HepG2 (cell line): ENCODE measurements around the gene ZNF277. TPM values are rescaled to one million over a fixed set of nuclear protein-coding genes. Genes with fewer than 3 reads are reported as not detected.

Experiments used
- ATAC-seq: fragments of 200-7000 bp; cut with Tn5 transposase; 3 replicates; pipeline ENCODE4 v1.9.1; 2020; ENCODE audit warnings: mild to moderate bottlenecking, moderate library complexity
- BruUV-seq: library from RNA; stranded (reverse); fragments of 400-500 nt; replicated peaks from 2 replicates; lab custom pipeline; 2021; lab: Mats Ljungman, UMichigan
- CTCF ChIA-PET: fragments of 300-600 bp; formaldehyde crosslinking; extraction: SDS; loops from one replicate; lab custom pipeline; 2021; ENCODE audit warnings: low total read pairs, inconsistent platforms, low intra/inter-chr PET ratio; lab: Yijun Ruan, JAX
- POLR2A ChIA-PET: fragments of 350-600 bp; sonication (Branson Sonifier 250); formaldehyde crosslinking; loops from one replicate; lab custom pipeline; 2020; ENCODE audit warnings: antibody characterized with exemption, inconsistent platforms; lab: Yijun Ruan, JAX
- DNase-seq: peaks from one replicate; pipeline ENCODE4 v3.0.0-alpha.2; 2015; ENCODE audit warnings: low spot score
- FAIRE-seq: peaks from 3 replicates; lab custom pipeline; 2011; peaks lifted over from hg19 to GRCh38; lab: Jason Lieb, UNC
- H2AFZ ChIP-seq: one replicate; pipeline ENCODE4 v1.6.1; 2011; ENCODE audit warnings: low read length, inconsistent platforms
- H3K27ac ChIP-seq: fragments of 300-600 bp; 3 replicates; pipeline ENCODE4 v1.8.0; 2011; ENCODE audit warnings: mixed run types, mild to moderate bottlenecking, mixed read lengths, low read length, inconsistent platforms; ENCODE audit not compliant: insufficient read depth; ENCODE audit errors: extremely low read length
- H3K27me3 ChIP-seq, 2 experiments: fragments of 200-600 bp in 1 of 2; 2 replicates in 1 of 2; 3 replicates in 1 of 2; pipeline versions ENCODE4 v1.6.0 to v1.8.0; 2011; ENCODE audit warnings: low read length in 2 of 2, mild to moderate bottlenecking in 2 of 2, moderate library complexity in 2 of 2, inconsistent platforms in 1 of 2; ENCODE audit not compliant: insufficient read depth in 2 of 2, control insufficient read depth in 1 of 2
- H3K36me3 ChIP-seq, 2 experiments: fragments of 200-600 bp in 1 of 2; replicated peaks in 1 of 2; 2 replicates in 1 of 2; 3 replicates in 1 of 2; pipeline versions ENCODE4 v1.5.1 to v1.8.0; 2011; ENCODE audit warnings: low read length in 2 of 2, inconsistent platforms in 1 of 2; ENCODE audit not compliant: insufficient read depth in 2 of 2, control insufficient read depth in 1 of 2
- H3K4me1 ChIP-seq: 2 replicates; pipeline ENCODE4 v1.5.1; 2012; ENCODE audit warnings: low read length, inconsistent platforms; ENCODE audit not compliant: insufficient read depth
- H3K4me2 ChIP-seq: 2 replicates; pipeline ENCODE4 v1.6.0; 2011; ENCODE audit warnings: low read depth, low read length, inconsistent platforms
- H3K4me3 ChIP-seq, 3 experiments: fragments of 200-600 bp in 1 of 3; sonication (generic), shearing (Covaris generic) in 1 of 3; replicated peaks in 1 of 3; 2 replicates each; pipeline ENCODE4 v1.5.1; 2011 to 2016; ENCODE audit warnings: low read length in 3 of 3, inconsistent platforms in 2 of 3, low read depth in 2 of 3, mild to moderate bottlenecking in 2 of 3, control low read depth in 1 of 3, mixed read lengths in 1 of 3; ENCODE audit not compliant: insufficient read depth in 1 of 3
- H3K79me2 ChIP-seq: one replicate; pipeline ENCODE4 v1.6.1; 2011; ENCODE audit warnings: low read length, inconsistent platforms; ENCODE audit not compliant: insufficient read depth
- H3K9ac ChIP-seq: 2 replicates; pipeline ENCODE4 v1.6.0; 2011; ENCODE audit warnings: mild to moderate bottlenecking, low read depth, low read length, inconsistent platforms; ENCODE audit not compliant: insufficient read depth
- H3K9me3 ChIP-seq: 2 replicates; pipeline ENCODE4 v1.5.1; 2012; ENCODE audit warnings: mild to moderate bottlenecking, low read length
- H4K20me1 ChIP-seq: 2 replicates; pipeline ENCODE4 v1.6.0; 2011; ENCODE audit warnings: inconsistent platforms, mild to moderate bottlenecking, low read length, moderate library complexity; ENCODE audit not compliant: insufficient read depth
- ATF7-NPFF ChIP-seq: sonication (generic); formaldehyde crosslinking; IDR thresholded peaks from 2 replicates; pipeline ENCODE4 v1.8.1; 2023; ENCODE audit warnings: mild to moderate bottlenecking, low read depth, missing genetic modification reagents, moderate library complexity
- CEBPG ChIP-seq: IDR thresholded peaks from 2 replicates; pipeline ENCODE4 v1.6.1; 2016
- CREM ChIP-seq, 2 experiments: sonication (generic) in 1 of 2; formaldehyde crosslinking in 1 of 2; IDR thresholded peaks; 2 replicates each; pipeline versions ENCODE4 v1.4.0 to v1.6.1; 2016 to 2020; ENCODE audit warnings: antibody characterized with exemption in 1 of 2, mild to moderate bottlenecking in 1 of 2, missing genetic modification reagents in 1 of 2
- FOXO1 ChIP-seq: sonication (generic); formaldehyde crosslinking; IDR thresholded peaks from 2 replicates; pipeline ENCODE4 v1.4.0; 2020; ENCODE audit warnings: missing genetic modification reagents
- GABPB1 ChIP-seq: IDR thresholded peaks from 2 replicates; pipeline ENCODE4 v1.6.1; 2016; ENCODE audit warnings: mild to moderate bottlenecking, missing genetic modification reagents, moderate library complexity, missing compliant biosample characterization
- GMEB1 ChIP-seq: sonication (generic); formaldehyde crosslinking; IDR thresholded peaks from 2 replicates; pipeline ENCODE4 v1.5.1; 2020; ENCODE audit warnings: missing genetic modification reagents, mild to moderate bottlenecking, borderline replicate concordance
- HDAC6 ChIP-seq: fragments of 200-600 bp; sonication (generic); IDR thresholded peaks from 2 replicates; pipeline ENCODE4 v1.7.0; 2017; ENCODE audit warnings: mild to moderate bottlenecking, antibody characterized with exemption, low read length, low read depth
- HMG20B ChIP-seq: conservative IDR thresholded peaks from 2 replicates; pipeline ENCODE4 v1.6.1; 2016; ENCODE audit warnings: missing genetic modification reagents, missing compliant biosample characterization
- ISL2 ChIP-seq: sonication (generic); formaldehyde crosslinking; IDR thresholded peaks from 2 replicates; pipeline ENCODE4 v1.5.0; 2020; ENCODE audit warnings: missing genetic modification reagents
- MED13 ChIP-seq: sonication (generic); formaldehyde crosslinking; IDR thresholded peaks from 2 replicates; pipeline ENCODE4 v1.5.0; 2020; ENCODE audit warnings: missing genetic modification reagents
- PATZ1 ChIP-seq: sonication (generic); formaldehyde crosslinking; IDR thresholded peaks from 2 replicates; pipeline ENCODE4 v1.4.0; 2020; ENCODE audit warnings: missing genetic modification reagents
- POLR2AphosphoS5 ChIP-seq: IDR thresholded peaks from 2 replicates; pipeline ENCODE4 v1.6.1; 2012; ENCODE audit warnings: low read depth, low read length
- SCMH1 ChIP-seq: sonication (generic); formaldehyde crosslinking; IDR thresholded peaks from 2 replicates; pipeline ENCODE4 v1.9.0; 2021; ENCODE audit warnings: missing genetic modification reagents, mild to moderate bottlenecking, borderline replicate concordance
- ZGPAT ChIP-seq: IDR thresholded peaks from 2 replicates; pipeline ENCODE4 v1.6.1; 2016; ENCODE audit warnings: mild to moderate bottlenecking
- ZNF362 ChIP-seq: sonication (generic); formaldehyde crosslinking; IDR thresholded peaks from 2 replicates; pipeline ENCODE4 v1.4.0; 2020; ENCODE audit warnings: missing genetic modification reagents, mild to moderate bottlenecking, borderline replicate concordance
- ZNF616 ChIP-seq: sonication (generic); formaldehyde crosslinking; IDR thresholded peaks from 2 replicates; pipeline ENCODE4 v1.5.0; 2020; ENCODE audit warnings: low read depth, mild to moderate bottlenecking, missing genetic modification reagents
- WGBS: methylation state at CpG from one replicate; pipeline ENCODE4 v1.1.6; 2017; ENCODE audit warnings: low lambda C conversion rate; 5-methylcytosine and 5-hydroxymethylcytosine counted together
- in situ Hi-C: cut with HindIII; loops from 2 replicates; pipeline ENCODE4 v1.10.0; 2017; ENCODE audit warnings: low pct_unique_long_range_greater_than_20kb; ENCODE audit not compliant: extremely low pct_ligation_motif_present
- intact Hi-C: fragments of 100-400 bp; cut with micrococcal nuclease; formaldehyde crosslinking; loops from one replicate; pipeline ENCODE4 v1.10.0; 2022; ENCODE audit not compliant: unreplicated experiment
- polyA plus RNA-seq, 8 experiments: library from polyadenylated mRNA; depleted of rRNA in 3 of 8; stranded (reverse) in 7 of 8; unstranded in 1 of 8; fragments of >200 nt; fragmentation: Illumina TruSeq in 4 of 8; extraction: Trizol in 4 of 8; gene quantifications; 2 replicates each; pipeline versions ENCODE4 v1.2.1 to v1.2.3, GENCODE V29; 2011 to 2016; ENCODE audit warnings: low read depth in 4 of 8, missing spikeins in 1 of 8, mixed read lengths in 1 of 8; ENCODE audit not compliant: insufficient read depth in 1 of 8
- total RNA-seq, 5 experiments: library from RNA; depleted of rRNA; stranded (reverse); fragments of >200 nt; fragmentation: Illumina TruSeq; extraction: Trizol; gene quantifications; 2 replicates each; pipeline ENCODE4 v1.2.3, GENCODE V29; 2016; ENCODE audit warnings: low read depth in 1 of 5

ZNF277 gene
- total and polyA plus RNA-seq, 2 of the 13 experiments (the other 11 are each of a cell fraction or from before 2014, with no cell fraction given): 29.1 to 30.1 TPM

GRCh38 chr7:112160130-112160770, 46.2 kb upstream of the ZNF277 start (continued):
- 0 out of 2 replicates have a peak, but pooled peaks have one; percentile 15 for TF ChIP-seq ZGPAT (CRISPR knock-in tag)
- TF ChIP-seq GMEB1 (CRISPR knock-in tag): no peak

GRCh38 chr7:112160771-112161150, 45.7 kb upstream of the ZNF277 start:
- Histone ChIP-seq H3K4me2 (peak overlapping the region; percentile 71), H3K36me3 (no peaks in the 10 kb centered on the region), H3K9ac (no peak overlapping the region), H3K4me3 (peak overlapping the region; percentile 15 to 37 (median 24); a peak in 4 of 6 replicates), H3K4me1 (peaks cover 43% of the 10 kb centered on the region), H3K27me3 (no peaks in the 10 kb centered on the region), H3K79me2 (peaks cover 14% of the 10 kb centered on the region), H3K9me3 (no peaks in the 10 kb centered on the region), H4K20me1 (peaks cover 40% of the 10 kb centered on the region), H3K27ac (peak overlapping the region; percentile 36), H2AFZ (no peak overlapping the region)
- CTCF ChIA-PET: no interaction called here
- POLR2A ChIA-PET: interaction anchor here (0.8 to 1.4 kb wide), 2 partner anchors 42 to 46 kb away, joined by 3 to 4 read pairs; partner anchors contain the start of gene ZNF277
- in situ Hi-C loops: no loop called here
- FAIRE-seq (peak; percentile 8), DNase-seq (peak; percentile 80), ATAC-seq (peak; percentile 67)
- intact Hi-C loops: loop anchor here (1.0 to 2.0 kb wide), 2 partner anchors 46 to 207 kb away; partner anchors contain the start of genes DOCK4 and ZNF277
- 1% methylated on average over 7 of the region's 7 CpGs for WGBS
- BruUV-seq: no TSS peak
- peak; percentile 64; the same call in 1 of the 2 replicates for TF ChIP-seq ISL2 (CRISPR knock-in tag)
- TF ChIP-seq ZNF616 (CRISPR knock-in tag): no peak
- 0 out of 2 replicates have a peak, but pooled peaks have one; percentile 33 for TF ChIP-seq HMG20B
- TF ChIP-seq FOXO1 (CRISPR knock-in tag): 0 out of 2 replicates have a peak, but pooled peaks have one; percentile 31
- no peak for TF ChIP-seq ZNF362 (CRISPR knock-in tag)
- no peak for TF ChIP-seq POLR2AphosphoS5
- TF ChIP-seq SCMH1 (CRISPR knock-in tag): no peak
- no peak for TF ChIP-seq HDAC6
- peak; percentile 71 for TF ChIP-seq PATZ1 (CRISPR knock-in tag)
- no peak for TF ChIP-seq MED13 (CRISPR knock-in tag)
- TF ChIP-seq ATF7-NPFF (CRISPR knock-in tag): no peak
- peak; percentile 46; the same call in 1 of the 2 replicates for TF ChIP-seq CEBPG (CRISPR knock-in tag)
- TF ChIP-seq GABPB1: no peak
- peak; percentile 20; the same call in 1 of the 2 replicates for TF ChIP-seq CREM (IDR thresholded peaks at IDR 0.05)
- no peak for TF ChIP-seq CREM (CRISPR knock-in tag; IDR thresholded peaks at IDR 0.05)
